H1 (cell line): ENCODE data around the gene SLC22A23. TPM values are rescaled to one million over a fixed set of nuclear protein-coding genes. Genes with fewer than 3 reads are reported as not detected.

Experiments
- CTCF ChIA-PET: fragments of 300-600 bp; sonication (Branson Sonifier 250); formaldehyde crosslinking; loops from one replicate; lab custom pipeline; 2021; ENCODE audit not compliant: partially characterized antibody; lab: Charles Lee
- POLR2A ChIA-PET: fragments of 300-600 bp; sonication (Branson Sonifier 250); formaldehyde crosslinking; loops from one replicate; lab custom pipeline; 2021; ENCODE audit warnings: inconsistent platforms; ENCODE audit not compliant: partially characterized antibody; lab: Charles Lee
- DNase-seq, 2 experiments: peaks; one replicate each; pipeline versions ENCODE4 v3.0.0 to v3.0.0-alpha.2; 2010 to 2022; ENCODE audit warnings: low spot score in 2 of 2, low read depth in 1 of 2, mixed read lengths in 1 of 2
- FAIRE-seq: peaks from 2 replicates; lab custom pipeline; 2011; peaks lifted over from hg19 to GRCh38; lab: Jason Lieb, UNC
- H2AFZ ChIP-seq: 2 replicates; pipeline ENCODE4 v1.8.1; 2012; ENCODE audit warnings: low read length, inconsistent platforms
- H2AK5ac ChIP-seq: 2 replicates; pipeline ENCODE4 v1.6.1; 2013; ENCODE audit warnings: low read depth, low read length
- H2BK120ac ChIP-seq: replicated peaks from 2 replicates; pipeline ENCODE3; 2013; ENCODE audit warnings: low read depth, low read length, inconsistent platforms
- H2BK12ac ChIP-seq: 2 replicates; pipeline ENCODE4 v1.6.1; 2013; ENCODE audit warnings: low read depth, low read length
- H2BK15ac ChIP-seq: 2 replicates; pipeline ENCODE4 v1.6.1; 2013; ENCODE audit warnings: low read length
- H2BK20ac ChIP-seq: 2 replicates; pipeline ENCODE4 v1.6.1; 2013; ENCODE audit warnings: low read length
- H2BK5ac ChIP-seq: 2 replicates; pipeline ENCODE4 v1.6.1; 2013; ENCODE audit warnings: low read depth, low read length
- H3K14ac ChIP-seq: 2 replicates; pipeline ENCODE4 v1.6.1; 2013; ENCODE audit warnings: inconsistent platforms; ENCODE audit not compliant: insufficient read length
- H3K18ac ChIP-seq: 2 replicates; pipeline ENCODE4 v1.6.1; 2013; ENCODE audit warnings: low read length; ENCODE audit errors: extremely low read depth
- H3K23ac ChIP-seq: 2 replicates; pipeline ENCODE4 v1.6.1; 2013; ENCODE audit warnings: inconsistent platforms; ENCODE audit not compliant: insufficient read length
- H3K23me2 ChIP-seq: 2 replicates; pipeline ENCODE4 v1.6.1; 2013; ENCODE audit warnings: low read depth, low read length
- H3K27ac ChIP-seq: 2 replicates; pipeline ENCODE4 v1.6.1; 2011; ENCODE audit warnings: low read depth, low read length, inconsistent platforms
- H3K27me3 ChIP-seq, 4 experiments: replicated peaks in 1 of 4; 1 replicate in 1 of 4; 2 replicates in 3 of 4; pipeline versions ENCODE4 v1.6.1 to v1.8.1; 2011 to 2013; ENCODE audit warnings: low read length in 3 of 4, mild to moderate bottlenecking in 3 of 4, inconsistent platforms in 2 of 4, mixed read lengths in 2 of 4, moderate library complexity in 1 of 4; ENCODE audit not compliant: control insufficient read depth in 3 of 4, insufficient read depth in 3 of 4; ENCODE audit errors: extremely low read depth in 1 of 4
- H3K36me3 ChIP-seq, 4 experiments: 2 replicates each; pipeline versions ENCODE4 v1.6.1 to v1.8.1; 2011 to 2013; ENCODE audit warnings: mild to moderate bottlenecking in 4 of 4, low read length in 3 of 4, moderate library complexity in 2 of 4, control low read depth in 1 of 4, inconsistent platforms in 1 of 4; ENCODE audit not compliant: insufficient read depth in 4 of 4, control insufficient read depth in 2 of 4
- H3K4ac ChIP-seq: replicated peaks from 2 replicates; pipeline ENCODE3; 2013; ENCODE audit warnings: low read length, low read depth, mixed read lengths, inconsistent platforms; ENCODE audit not compliant: insufficient read length
- H3K4me1 ChIP-seq, 4 experiments: replicated peaks in 1 of 4; 1 replicate in 1 of 4; 2 replicates in 3 of 4; pipeline versions ENCODE4 v1.6.1 to v1.8.1; 2011 to 2013; ENCODE audit warnings: low read length in 3 of 4, inconsistent platforms in 2 of 4, mixed read lengths in 1 of 4; ENCODE audit not compliant: insufficient read depth in 4 of 4, control insufficient read depth in 3 of 4
- H3K4me2 ChIP-seq, 2 experiments: 2 replicates each; pipeline versions ENCODE4 v1.6.1 to v1.8.1; 2011 to 2013; ENCODE audit warnings: low read depth in 2 of 2, low read length in 2 of 2, control low read depth in 1 of 2, inconsistent platforms in 1 of 2, mild to moderate bottlenecking in 1 of 2; ENCODE audit not compliant: insufficient read depth in 1 of 2
- H3K4me3 ChIP-seq, 4 experiments: fragments of 200-600, 300-600 bp in 1 of 4; sonication (generic), shearing (Covaris generic), sonication (Bioruptor Twin) in 1 of 4; 2 replicates each; pipeline versions ENCODE4 v1.5.1 to v1.8.1; 2011 to 2016; ENCODE audit warnings: low read length in 4 of 4, low read depth in 3 of 4, control low read depth in 2 of 4, inconsistent platforms in 2 of 4, mild to moderate bottlenecking in 2 of 4, mixed read lengths in 1 of 4, moderate library complexity in 1 of 4; ENCODE audit not compliant: insufficient read depth in 2 of 4; ENCODE audit errors: extremely low read depth in 1 of 4
- H3K56ac ChIP-seq: replicated peaks from 2 replicates; pipeline ENCODE3; 2013; ENCODE audit warnings: low read depth, mild to moderate bottlenecking, mixed read lengths, low read length, inconsistent platforms; ENCODE audit not compliant: insufficient read length
- H3K79me1 ChIP-seq: 2 replicates; pipeline ENCODE4 v1.6.1; 2013; ENCODE audit warnings: low read depth, low read length, control low read depth
- H3K79me2 ChIP-seq, 2 experiments: 2 replicates each; pipeline versions ENCODE4 v1.6.1 to v1.8.1; 2012 to 2013; ENCODE audit warnings: low read length in 2 of 2, mild to moderate bottlenecking in 2 of 2, inconsistent platforms in 1 of 2; ENCODE audit not compliant: insufficient read depth in 2 of 2, control insufficient read depth in 1 of 2
- H3K9ac ChIP-seq, 4 experiments: replicated peaks in 1 of 4; 1 replicate in 1 of 4; 2 replicates in 3 of 4; pipeline versions ENCODE4 v1.6.1 to v1.8.1; 2011 to 2013; ENCODE audit warnings: low read depth in 3 of 4, low read length in 3 of 4, control low read depth in 2 of 4, mild to moderate bottlenecking in 2 of 4, moderate library complexity in 2 of 4, inconsistent platforms in 1 of 4; ENCODE audit errors: extremely low read depth in 1 of 4
- H3K9me3 ChIP-seq, 2 experiments: 2 replicates each; pipeline versions ENCODE4 v1.6.1 to v1.8.1; 2012 to 2013; ENCODE audit warnings: mild to moderate bottlenecking in 2 of 2, moderate library complexity in 2 of 2, control low read depth in 1 of 2, inconsistent platforms in 1 of 2, low read depth in 1 of 2, low read length in 1 of 2, mixed read lengths in 1 of 2; ENCODE audit not compliant: insufficient read depth in 2 of 2
- H4K20me1 ChIP-seq, 2 experiments: replicated peaks in 1 of 2; 2 replicates each; pipeline versions ENCODE3 to v1.8.1; 2011 to 2013; ENCODE audit warnings: inconsistent platforms in 2 of 2, low read length in 2 of 2, mild to moderate bottlenecking in 1 of 2; ENCODE audit not compliant: insufficient read depth in 2 of 2, control insufficient read depth in 1 of 2
- H4K5ac ChIP-seq: 2 replicates; pipeline ENCODE4 v1.6.1; 2013; ENCODE audit warnings: low read length, low read depth, mixed read lengths, inconsistent platforms; ENCODE audit not compliant: insufficient read length
- H4K8ac ChIP-seq: 2 replicates; pipeline ENCODE4 v1.8.0; 2013; ENCODE audit warnings: mild to moderate bottlenecking, moderate library complexity, low read length, inconsistent platforms; ENCODE audit not compliant: insufficient read depth; ENCODE audit errors: extremely low read depth
- H4K91ac ChIP-seq: replicated peaks from 2 replicates; pipeline ENCODE3; 2013; ENCODE audit warnings: low read length, mixed read lengths, inconsistent platforms; ENCODE audit not compliant: insufficient read length
- EZH2 ChIP-seq: fragments of 200-600 bp; sonication (generic); IDR thresholded peaks from 2 replicates; pipeline ENCODE4 v1.7.1; 2012; ENCODE audit warnings: low read depth, mild to moderate bottlenecking, moderate library complexity, low read length, inconsistent platforms; ENCODE audit not compliant: severe bottlenecking
- FOSL1 ChIP-seq: IDR thresholded peaks from 2 replicates; pipeline ENCODE4 v1.6.1; 2011; ENCODE audit warnings: mild to moderate bottlenecking, low read depth, low read length, moderate library complexity; ENCODE audit not compliant: insufficient read depth
- RXRA ChIP-seq: IDR thresholded peaks from 2 replicates; pipeline ENCODE4 v1.6.1; 2011; ENCODE audit warnings: low read depth, mild to moderate bottlenecking, low read length, moderate library complexity; ENCODE audit not compliant: insufficient read depth
- SP2 ChIP-seq: IDR thresholded peaks from 2 replicates; pipeline ENCODE4 v1.6.1; 2012; ENCODE audit warnings: mild to moderate bottlenecking, low read length, inconsistent platforms
- WGBS, 2 experiments: shearing (Covaris generic) in 1 of 2; methylation state at CpG; one replicate each; pipeline versions ENCODE4 v1.1.6 to v1.1.7; 2013 to 2015; ENCODE audit warnings: low lambda C conversion rate in 2 of 2, mixed read lengths in 2 of 2, inconsistent platforms in 1 of 2, low coverage in 1 of 2, missing lambda C conversion rate in 1 of 2; ENCODE audit not compliant: insufficient replicate concordance in 2 of 2, insufficient coverage in 1 of 2, insufficient read length in 1 of 2; ENCODE audit errors: extremely low coverage in 1 of 2, missing lambda C conversion rate in 1 of 2; 5-methylcytosine and 5-hydroxymethylcytosine counted together
- polyA plus RNA-seq, 7 experiments: library from polyadenylated mRNA; depleted of rRNA in 3 of 7; stranded (reverse) in 5 of 7; unstranded in 2 of 7; fragments of >200 nt in 5 of 7; fragments of 200-250 nt in 2 of 7; gene quantifications; 1 replicate in 5 of 7; 2 replicates in 1 of 7; 4 replicates in 1 of 7; pipeline versions ENCODE4 v1.2.1 to v1.2.3, GENCODE V29; 2011 to 2013; ENCODE audit warnings: missing spikeins in 2 of 7, mixed read lengths in 2 of 7
- total RNA-seq: library from RNA; stranded (reverse); fragmentation: NEBNext Ultra II Directional; extraction: Animal tissue kit (Norgen Biotek cat#: 25700); gene quantifications from 2 replicates; pipeline ENCODE4 v1.2.1, GENCODE V29; 2021

Gene SLC22A23
- total and polyA plus RNA-seq, 2 of the 8 experiments (the other 6 are each of a cell fraction or from before 2014, with no cell fraction given), result 9.9 to 38.4 TPM

DNA sequence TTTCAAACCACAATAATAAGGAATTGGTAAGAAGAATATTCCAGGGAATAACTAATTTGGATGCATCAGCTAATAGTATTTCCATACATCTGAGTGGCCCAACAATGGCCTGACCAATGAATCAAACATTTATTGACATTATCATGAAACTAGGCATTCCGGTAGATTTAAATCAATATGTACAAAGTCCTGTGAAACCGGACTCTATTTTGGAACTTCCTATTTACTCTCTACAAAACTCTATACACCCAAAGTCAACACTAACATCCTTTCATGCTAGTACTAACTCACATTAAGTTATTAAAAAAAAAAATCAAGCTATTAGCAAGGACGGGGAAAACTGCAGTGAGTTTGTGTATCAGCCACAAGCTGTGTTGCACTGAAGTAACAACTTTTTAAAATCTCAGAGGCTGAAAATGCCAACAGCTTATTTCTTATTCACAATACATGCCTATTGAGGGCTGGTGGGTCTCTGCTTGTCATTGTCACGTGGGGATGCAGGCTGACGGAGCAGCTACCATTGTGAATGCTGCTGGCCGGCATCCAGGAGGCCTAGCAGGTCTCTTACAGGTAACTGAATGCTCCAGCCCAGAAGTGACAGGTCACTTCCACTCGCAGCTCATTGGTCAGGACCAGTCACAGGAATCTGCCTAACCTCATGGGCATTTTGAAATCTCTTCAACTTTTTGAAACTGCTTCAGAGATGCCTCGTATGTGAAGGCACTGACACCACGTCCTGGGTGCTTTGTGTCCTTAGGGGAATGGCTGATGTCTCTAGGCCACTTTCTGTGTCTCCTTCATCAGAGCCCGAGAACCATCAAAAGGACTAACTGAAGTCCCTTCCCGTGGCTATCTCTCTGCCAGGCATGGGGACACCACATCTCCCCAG lies 76.3 kb downstream of the SLC22A23 start:
- no peak overlapping the region for H4K5ac ChIP-seq
- no peaks in the 10 kb centered on the region for H3K9me3 ChIP-seq
- H3K27me3 ChIP-seq, result no peaks in the 10 kb centered on the region
- no peak overlapping the region for H3K4me3 ChIP-seq
- ChIA-PET CTCF (interaction anchor here (0.5 to 3.6 kb wide), 3 partner anchors 9 to 133 kb away, joined by 3 to 17 read pairs (median 8); no protein-coding TSS in a partner anchor), POLR2A (no interaction called here)
- DNase-seq, result no peak
- H3K4me2 ChIP-seq, result no peak overlapping the region
- H2BK15ac ChIP-seq, result no peak overlapping the region
- no peaks in the 10 kb centered on the region for H3K36me3 ChIP-seq
- no peaks in the 10 kb centered on the region for H4K20me1 ChIP-seq
- peaks cover 2 to 8% (median 5%) of the 10 kb centered on the region in 4 experiments; a peak in 4 of 7 replicates for H3K4me1 ChIP-seq
- no peak overlapping the region for H3K14ac ChIP-seq
- WGBS, 2 experiments, result 87% methylated on average over 11 of the region's 11 CpGs; no CpG with 5 or more reads in 1 of the 2 experiments
- no peak overlapping the region for H3K9ac ChIP-seq
- FAIRE-seq, result no peak
- no peak overlapping the region for H3K27ac ChIP-seq
- no peak overlapping the region for H2BK12ac ChIP-seq
- H2BK20ac ChIP-seq, result no peak overlapping the region
- H2BK5ac ChIP-seq, result no peak overlapping the region
- H2AFZ ChIP-seq, result no peak overlapping the region
- no peak overlapping the region for H4K91ac ChIP-seq
- no peaks in the 10 kb centered on the region; the same call in 1 of the 2 replicates for H3K79me1 ChIP-seq
- H3K23ac ChIP-seq, result no peak overlapping the region
- H4K8ac ChIP-seq, result no peak overlapping the region; the same call in 1 of the 2 replicates
- no peak overlapping the region for H2AK5ac ChIP-seq
- H3K79me2 ChIP-seq, result peaks cover 0 to 21% of the 10 kb centered on the region in 2 experiments; a peak in 3 of 4 replicates
- no peak overlapping the region for H2BK120ac ChIP-seq
- H3K18ac ChIP-seq, result no peak overlapping the region
- no peak overlapping the region for H3K56ac ChIP-seq
- H3K4ac ChIP-seq, result no peak overlapping the region
- H3K23me2 ChIP-seq, result no peaks in the 10 kb centered on the region
- TF ChIP-seq FOSL1 (no peak), EZH2 (no peak), SP2 (no peak), RXRA (no peak)
